Measurements from ENCODE around the gene ATXN1. TPM values are rescaled to one million over a fixed set of nuclear protein-coding genes. Genes with fewer than 3 reads are reported as not detected.
"Not testable (repeated sequence)": the region's sequence is repeated elsewhere in the genome, so short reads cannot be mapped to it uniquely, and the experiment has no call there.

The ATXN1 gene
- total and polyA plus RNA-seq, 3 donors from 2014 or later: 12.8 to 84.1 (median 64.3) TPM

DNA sequence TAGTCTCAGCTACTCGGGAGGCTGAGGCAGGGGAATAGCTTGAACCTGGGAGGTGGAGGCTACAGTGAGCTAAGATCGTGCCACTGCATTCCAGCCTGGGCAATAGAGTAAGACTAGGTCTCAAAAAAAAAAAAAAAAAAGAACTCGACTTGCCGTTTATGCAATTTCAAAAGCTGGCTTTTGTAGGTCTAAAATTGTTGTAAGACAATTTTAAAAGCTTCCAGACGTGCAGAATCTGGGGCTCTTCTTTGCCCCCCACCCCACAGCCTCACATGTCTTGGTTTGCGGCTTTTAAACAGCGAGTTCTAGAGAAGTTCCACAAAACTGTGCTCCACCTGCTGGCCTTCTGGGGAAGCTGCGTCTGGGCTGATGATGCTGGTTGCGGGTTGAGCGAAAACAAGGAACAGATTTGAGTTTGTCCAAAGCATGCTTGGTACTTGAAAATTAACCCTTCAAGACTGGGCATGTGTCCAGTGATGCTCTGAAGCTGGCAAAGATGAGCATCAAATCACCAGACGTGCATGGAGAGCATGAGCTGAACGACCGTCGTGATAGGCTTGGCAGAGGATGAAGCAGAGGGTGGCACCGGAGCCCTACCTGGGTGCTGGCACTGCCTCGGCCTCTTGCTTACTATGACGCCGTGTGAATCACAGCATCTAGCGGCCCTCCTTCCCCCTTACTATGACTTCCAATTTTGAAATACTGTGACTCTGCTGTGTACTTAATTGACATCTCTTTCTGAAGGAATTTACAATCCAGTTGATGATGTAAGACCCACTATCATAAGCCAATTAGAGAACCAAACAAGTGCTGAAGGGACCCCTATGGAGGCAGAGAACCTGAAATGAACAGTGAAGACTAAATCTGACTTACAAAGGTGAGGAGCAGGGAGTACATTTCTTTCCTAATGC, 351.5 kb downstream of the ATXN1 start:
- Histone ChIP-seq H3K36me3 (ENCODE audit: low read depth, missing control alignments) (no peaks in the 10 kb centered on the region), H3K27me3 (no peaks in the 10 kb centered on the region), H3K4me3 (no peak overlapping the region), H3K9me3 (no peaks in the 10 kb centered on the region), H3K4me1 (peaks cover 7% of the 10 kb centered on the region), H3K27ac (no peak overlapping the region)
- no peak for TF ChIP-seq POLR2A (IDR thresholded peaks at IDR 0.05)
- TF ChIP-seq, protein P1, sequence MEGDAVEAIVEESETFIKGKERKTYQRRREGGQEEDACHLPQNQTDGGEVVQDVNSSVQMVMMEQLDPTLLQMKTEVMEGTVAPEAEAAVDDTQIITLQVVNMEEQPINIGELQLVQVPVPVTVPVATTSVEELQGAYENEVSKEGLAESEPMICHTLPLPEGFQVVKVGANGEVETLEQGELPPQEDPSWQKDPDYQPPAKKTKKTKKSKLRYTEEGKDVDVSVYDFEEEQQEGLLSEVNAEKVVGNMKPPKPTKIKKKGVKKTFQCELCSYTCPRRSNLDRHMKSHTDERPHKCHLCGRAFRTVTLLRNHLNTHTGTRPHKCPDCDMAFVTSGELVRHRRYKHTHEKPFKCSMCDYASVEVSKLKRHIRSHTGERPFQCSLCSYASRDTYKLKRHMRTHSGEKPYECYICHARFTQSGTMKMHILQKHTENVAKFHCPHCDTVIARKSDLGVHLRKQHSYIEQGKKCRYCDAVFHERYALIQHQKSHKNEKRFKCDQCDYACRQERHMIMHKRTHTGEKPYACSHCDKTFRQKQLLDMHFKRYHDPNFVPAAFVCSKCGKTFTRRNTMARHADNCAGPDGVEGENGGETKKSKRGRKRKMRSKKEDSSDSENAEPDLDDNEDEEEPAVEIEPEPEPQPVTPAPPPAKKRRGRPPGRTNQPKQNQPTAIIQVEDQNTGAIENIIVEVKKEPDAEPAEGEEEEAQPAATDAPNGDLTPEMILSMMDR (IDR thresholded peaks at IDR 0.05): peak; percentile 62 to 74 (median 66)
- WGBS, 2 donors: 65 to 68% methylated on average over 17 to 19 of the region's 19 CpGs
- intact Hi-C loops (cut with DNase I; ENCODE audit: low total_unique reads): loop anchor here (10.0 kb wide), 1 partner anchor 75 kb away; no protein-coding TSS in a partner anchor
- DNase-seq: peak; percentile 63

DNA sequence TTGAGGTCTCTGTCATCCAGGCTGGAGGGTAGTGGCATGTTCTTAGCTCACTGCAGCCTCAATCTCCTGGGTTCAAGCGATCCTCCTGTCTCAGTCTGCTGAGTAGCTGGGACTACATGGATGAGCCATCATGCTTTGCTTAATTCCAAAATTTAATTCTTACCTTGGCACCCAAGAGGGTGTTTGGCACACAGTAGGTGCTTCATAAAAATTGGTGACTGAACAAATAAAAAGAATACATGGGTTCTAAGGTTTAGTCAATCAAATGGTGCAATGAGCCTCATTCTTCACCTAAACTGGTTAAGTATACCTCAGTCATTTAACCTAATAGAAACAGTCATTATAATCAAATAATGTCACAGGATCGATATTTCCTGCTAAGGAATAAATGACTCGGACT, 352.5 kb downstream of the ATXN1 start:
- intact Hi-C loops (cut with DNase I; ENCODE audit: low total_unique reads): loop anchor here (10.0 kb wide), 1 partner anchor 74 kb away; no protein-coding TSS in a partner anchor
- Histone ChIP-seq H3K4me1 (peaks cover 3% of the 10 kb centered on the region), H3K27me3 (no peaks in the 10 kb centered on the region), H3K27ac (no peak overlapping the region), H3K4me3 (no peak overlapping the region), H3K36me3 (ENCODE audit: low read depth, missing control alignments) (no peaks in the 10 kb centered on the region), H3K9me3 (no peaks in the 10 kb centered on the region)
- TF ChIP-seq, protein P1 (IDR thresholded peaks at IDR 0.05): no peak
- TF ChIP-seq POLR2A (IDR thresholded peaks at IDR 0.05): no peak
- no peak for DNase-seq
- 95 to 97% methylated on average over 3 of the region's 3 CpGs for WGBS, 2 donors

DNA sequence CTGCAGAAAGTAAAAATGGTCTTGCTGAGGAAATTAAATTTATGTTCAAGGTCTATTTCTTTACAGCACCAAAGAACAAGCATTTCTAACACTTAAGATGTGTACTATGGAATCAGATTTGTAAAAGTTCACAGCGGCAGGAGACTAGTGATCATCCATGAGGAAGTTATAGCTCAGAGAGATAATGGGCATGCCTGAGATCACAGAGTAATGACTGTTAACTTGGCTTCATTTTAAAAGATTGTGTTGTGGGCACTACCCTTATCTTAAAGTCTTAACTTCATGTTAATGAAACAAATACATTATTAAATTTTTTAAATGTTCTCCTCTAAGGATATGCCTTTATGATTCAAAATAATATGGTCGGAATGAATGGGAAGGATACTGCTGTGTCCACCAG, 354.3 kb downstream of the ATXN1 start:
- H3K27ac ChIP-seq: no peak overlapping the region
- H3K36me3 ChIP-seq (ENCODE audit: low read depth, missing control alignments): no peaks in the 10 kb centered on the region
- peaks cover 5% of the 10 kb centered on the region for H3K4me1 ChIP-seq

DNA sequence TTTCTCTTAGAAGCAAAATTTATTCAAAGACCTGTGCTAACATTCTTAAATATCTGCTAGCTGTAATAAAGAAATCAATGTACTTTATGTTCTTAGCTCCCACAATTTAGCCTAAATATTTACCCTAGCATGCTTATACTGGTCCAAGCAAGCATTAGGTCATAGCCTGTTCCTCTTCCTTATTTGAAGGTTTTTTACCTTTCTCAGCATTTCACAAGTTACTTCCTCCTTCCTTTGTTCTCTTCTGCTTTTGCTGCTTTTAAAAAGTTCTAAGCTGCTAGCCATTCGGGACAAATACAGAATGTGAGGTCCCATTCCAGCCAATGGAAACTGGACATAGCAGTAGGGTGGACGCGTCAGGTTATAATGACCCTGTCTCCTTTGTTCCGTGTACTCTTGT, 354.7 kb downstream of the ATXN1 start:
- WGBS, 2 donors: 82 to 83% methylated on average over 4 of the region's 4 CpGs
- not testable (repeated sequence) for H3K9me3 ChIP-seq; H3K4me1 ChIP-seq; H3K27me3 ChIP-seq; H3K27ac ChIP-seq; H3K4me3 ChIP-seq; DNase-seq; H3K36me3 ChIP-seq (ENCODE audit: low read depth, missing control alignments)
- intact Hi-C loops (cut with DNase I; ENCODE audit: low total_unique reads): loop anchor here (10.0 kb wide), 1 partner anchor 72 kb away; no protein-coding TSS in a partner anchor

More for the DNA sequence above, 354.3 kb downstream of the ATXN1 start:
- H3K9me3 ChIP-seq: no peaks in the 10 kb centered on the region
- WGBS, 2 donors: 79 to 86% methylated on average over 2 of the region's 2 CpGs
- no peaks in the 10 kb centered on the region for H3K27me3 ChIP-seq
- intact Hi-C loops (cut with DNase I; ENCODE audit: low total_unique reads): loop anchor here (10.0 kb wide), 1 partner anchor 72 kb away; no protein-coding TSS in a partner anchor
- no peak for TF ChIP-seq POLR2A (IDR thresholded peaks at IDR 0.05)
- TF ChIP-seq, protein P1 (IDR thresholded peaks at IDR 0.05): no peak
- no peak for DNase-seq
- H3K4me3 ChIP-seq: no peak overlapping the region

DNA sequence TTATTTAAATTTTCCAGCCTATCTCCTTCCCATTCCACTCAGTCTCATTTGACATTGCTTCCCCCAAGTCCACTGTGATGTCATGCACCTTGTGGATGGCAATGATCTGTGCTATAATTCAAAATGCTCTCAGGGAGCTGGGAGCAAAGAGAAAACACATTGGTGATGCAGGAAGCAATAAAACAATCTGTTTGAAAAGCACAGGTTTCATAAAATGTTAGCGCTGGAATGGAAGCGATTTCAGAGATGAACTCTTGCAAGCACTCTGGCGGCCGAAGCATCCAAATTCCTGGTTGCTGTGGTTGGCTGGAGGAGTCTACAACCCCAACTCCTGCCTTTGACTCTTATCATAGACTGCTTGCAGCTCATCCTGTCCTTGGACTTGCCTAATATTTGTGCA, 355.9 kb downstream of the ATXN1 start:
- H3K36me3 ChIP-seq (ENCODE audit: low read depth, missing control alignments): no peaks in the 10 kb centered on the region
- TF ChIP-seq, protein P1 (IDR thresholded peaks at IDR 0.05): no peak
- no peak for TF ChIP-seq POLR2A (IDR thresholded peaks at IDR 0.05)
- 68 to 86% methylated on average over 4 of the region's 4 CpGs for WGBS, 2 donors
- H3K27me3 ChIP-seq: no peaks in the 10 kb centered on the region
- intact Hi-C loops (cut with DNase I; ENCODE audit: low total_unique reads): loop anchor here (10.0 kb wide), 1 partner anchor 71 kb away; no protein-coding TSS in a partner anchor
- no peak for DNase-seq
- H3K4me1 ChIP-seq: peaks cover 5% of the 10 kb centered on the region
- no peaks in the 10 kb centered on the region for H3K9me3 ChIP-seq
- H3K4me3 ChIP-seq: no peak overlapping the region
- no peak overlapping the region for H3K27ac ChIP-seq

All from testis (tissue), 3 donors.